ENCODE results near the gene DENND2A.
"Not testable (repeated sequence)": the region's sequence is repeated elsewhere in the genome, so short reads cannot be mapped to it uniquely, and the experiment has no call there.

Gene DENND2A

GRCh38 chr7:140619915-140620510 lies 20.6 kb downstream of the DENND2A start:
- DNase-seq (ENCODE audit: low read depth, low spot score) = not testable (repeated sequence)

GRCh38 chr7:140619176-140619575 lies 21.4 kb downstream of the DENND2A start:
- no peak for DNase-seq (ENCODE audit: low read depth, low spot score)

GRCh38 chr7:140618306-140618705 lies 22.3 kb downstream of the DENND2A start:
- no peak for DNase-seq (ENCODE audit: low read depth, low spot score)

GRCh38 chr7:140617081-140617480 lies 23.5 kb downstream of the DENND2A start:
- no peak for DNase-seq (ENCODE audit: low read depth, low spot score)

- no peak for DNase-seq (ENCODE audit: low read depth, low spot score)
These were observed 24.3 kb downstream of the DENND2A start for GRCh38 chr7:140616328-140616727.

- DNase-seq (ENCODE audit: low read depth, low spot score) = no peak
These were observed 29.0 kb downstream of the DENND2A start for GRCh38 chr7:140611641-140612040.

GRCh38 chr7:140610204-140611165 lies 30.1 kb downstream of the DENND2A start:
- no peak for DNase-seq (ENCODE audit: low read depth, low spot score)

- no peak for DNase-seq (ENCODE audit: low read depth, low spot score)
These were observed 31.0 kb downstream of the DENND2A start for GRCh38 chr7:140609646-140610045.

GRCh38 chr7:140607441-140607989 lies 33.1 kb downstream of the DENND2A start:
- DNase-seq (ENCODE audit: low read depth, low spot score) = no peak

- no peak for DNase-seq (ENCODE audit: low read depth, low spot score)
These were observed 35.3 kb downstream of the DENND2A start for GRCh38 chr7:140605337-140605736.

GRCh38 chr7:140604760-140605159 lies 35.9 kb downstream of the DENND2A start:
- DNase-seq (ENCODE audit: low read depth, low spot score) = no peak

- DNase-seq (ENCODE audit: low read depth, low spot score) = no peak
These were observed 36.5 kb downstream of the DENND2A start for GRCh38 chr7:140604076-140604475.

- DNase-seq (ENCODE audit: low read depth, low spot score) = no peak
These were observed 38.9 kb downstream of the DENND2A start for GRCh38 chr7:140601566-140602174.

GRCh38 chr7:140600341-140600740 lies 40.3 kb downstream of the DENND2A start:
- DNase-seq (ENCODE audit: low read depth, low spot score) = no peak

- DNase-seq (ENCODE audit: low read depth, low spot score) = no peak
These were observed 43.1 kb downstream of the DENND2A start for GRCh38 chr7:140597428-140597949.

GRCh38 chr7:140596519-140597427 lies 43.8 kb downstream of the DENND2A start:
- DNase-seq (ENCODE audit: low read depth, low spot score) = no peak

- DNase-seq (ENCODE audit: low read depth, low spot score) = no peak
These were observed 45.0 kb downstream of the DENND2A start for GRCh38 chr7:140595468-140596092.

- no peak for DNase-seq (ENCODE audit: low read depth, low spot score)
These were observed 46.4 kb downstream of the DENND2A start for GRCh38 chr7:140594131-140594691.

- DNase-seq (ENCODE audit: low read depth, low spot score) = no peak
These were observed 47.0 kb downstream of the DENND2A start for GRCh38 chr7:140593672-140593982.

- DNase-seq (ENCODE audit: low read depth, low spot score) = no peak
These were observed 47.5 kb downstream of the DENND2A start for GRCh38 chr7:140592964-140593671.

Data from brain pericyte (primary cell).